HS-5 (cell line): ENCODE results near the gene DRG1.
"Not testable (repeated sequence)": the region's sequence is repeated elsewhere in the genome, so short reads cannot be mapped to it uniquely, and the experiment has no call there.

Source experiments
- DNase-seq: peaks from one replicate; pipeline ENCODE4 v3.0.0-alpha.2; 2012; ENCODE audit warnings: low read depth

Gene DRG1

GRCh38 chr22:31399211-31400022 is at the start of gene DRG1:
Gene DRG1, plus strand, starts transcription at chr22:31399604. Its CDS starts 80 bp downstream, at chr22:31399684.
- DNase-seq, result peak; percentile 80

DNA sequence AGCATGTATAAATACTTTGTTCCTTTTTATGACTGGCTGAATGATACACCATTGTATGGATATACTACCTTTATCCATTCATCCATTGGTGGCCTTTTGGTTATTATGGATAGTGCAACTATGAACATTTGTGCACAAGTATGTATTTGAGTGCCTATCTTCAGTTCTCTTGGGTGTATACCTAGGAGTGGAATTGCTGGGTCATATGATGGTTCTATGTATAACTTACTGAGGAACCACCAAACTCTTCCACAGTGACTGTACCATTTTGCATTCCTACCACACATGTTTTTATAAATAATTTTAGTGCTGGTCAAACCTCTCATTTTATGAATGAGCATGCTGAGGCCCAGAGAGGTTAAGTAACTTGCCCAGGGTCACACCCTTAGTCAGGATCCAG is 49.4 kb upstream of the DRG1 start:
- DNase-seq, result no peak

DNA sequence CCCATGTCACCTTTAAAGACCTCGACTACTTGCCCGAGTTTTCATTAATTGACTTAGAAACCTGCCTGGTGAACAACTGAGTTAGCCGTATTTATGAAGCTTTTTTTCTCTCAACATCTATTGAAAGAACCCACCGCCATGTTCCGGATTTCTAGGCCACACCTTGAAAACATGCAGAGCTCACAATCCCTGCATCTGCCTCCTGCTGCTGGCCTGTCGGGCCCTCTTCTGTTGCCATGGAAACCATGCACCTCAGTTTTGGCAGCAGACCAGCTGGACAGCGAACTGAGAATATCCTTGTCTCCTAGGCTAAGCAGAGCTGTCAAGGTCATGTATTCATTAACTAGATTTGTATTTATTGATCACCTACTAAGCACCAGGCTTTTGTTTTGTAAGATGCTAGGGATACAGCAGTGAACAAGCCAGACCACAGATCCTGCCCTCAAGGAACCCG is 49.0 kb upstream of the DRG1 start:
- DNase-seq, result no peak

DNA sequence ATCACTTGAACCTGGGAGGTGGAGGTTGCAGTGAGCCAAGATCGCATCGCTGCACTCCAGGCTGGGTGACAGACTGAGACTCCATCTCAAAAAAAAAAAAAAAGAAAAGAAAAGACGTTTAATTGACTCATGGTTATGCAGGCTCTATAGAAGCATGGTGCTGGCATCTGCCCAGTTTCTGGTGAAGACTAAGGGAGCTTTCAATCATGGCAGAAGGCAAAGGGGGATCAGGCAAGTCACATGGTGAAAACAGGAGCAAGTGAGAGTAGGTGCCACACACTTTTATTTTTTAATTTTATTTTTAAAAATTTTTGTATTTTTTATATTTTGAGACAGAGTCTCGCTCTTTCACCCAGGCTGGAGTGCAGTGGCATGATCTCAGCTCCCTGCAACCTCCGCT is 44.9 kb upstream of the DRG1 start:
- DNase-seq, result no peak

GRCh38 chr22:31360029-31360428 is 39.4 kb upstream of the DRG1 start:
- no peak for DNase-seq

DNA sequence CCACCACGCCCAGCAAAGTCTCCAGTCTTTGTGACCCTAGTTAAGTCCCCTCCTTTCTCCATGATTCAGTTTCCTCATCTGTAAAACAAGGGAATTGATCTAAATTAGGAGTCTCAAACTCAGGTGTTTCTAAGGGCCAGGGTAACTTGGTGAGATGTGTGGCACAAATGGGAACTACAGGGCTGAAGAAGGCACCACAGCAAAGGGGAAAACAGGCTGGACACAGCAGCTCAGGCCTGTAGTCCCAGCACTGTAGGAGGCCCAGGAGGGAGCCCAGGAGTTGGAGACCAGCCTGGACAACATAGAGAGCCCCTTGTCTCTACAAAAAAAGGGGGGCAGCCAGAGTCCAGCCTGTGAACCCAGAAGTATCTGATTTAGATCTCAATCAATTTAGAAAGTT is 37.7 kb upstream of the DRG1 start:
- DNase-seq, result no peak

GRCh38 chr22:31363885-31364465 is 35.4 kb upstream of the DRG1 start:
- no peak for DNase-seq

GRCh38 chr22:31367426-31367825 is 32.0 kb upstream of the DRG1 start:
- DNase-seq, result no peak

GRCh38 chr22:31377612-31378011 is 21.8 kb upstream of the DRG1 start:
- DNase-seq, result no peak

- DNase-seq, result no peak
Observed at GRCh38 chr22:31378123-31378522, 21.3 kb upstream of the DRG1 start.

- DNase-seq, result not testable (repeated sequence)
Observed at GRCh38 chr22:31378651-31379050, 20.8 kb upstream of the DRG1 start.

- DNase-seq, result no peak
Observed at GRCh38 chr22:31393893-31394292, 5.5 kb upstream of the DRG1 start.

- DNase-seq, result no peak
Observed at GRCh38 chr22:31394326-31394725, 5.1 kb upstream of the DRG1 start.

DNA sequence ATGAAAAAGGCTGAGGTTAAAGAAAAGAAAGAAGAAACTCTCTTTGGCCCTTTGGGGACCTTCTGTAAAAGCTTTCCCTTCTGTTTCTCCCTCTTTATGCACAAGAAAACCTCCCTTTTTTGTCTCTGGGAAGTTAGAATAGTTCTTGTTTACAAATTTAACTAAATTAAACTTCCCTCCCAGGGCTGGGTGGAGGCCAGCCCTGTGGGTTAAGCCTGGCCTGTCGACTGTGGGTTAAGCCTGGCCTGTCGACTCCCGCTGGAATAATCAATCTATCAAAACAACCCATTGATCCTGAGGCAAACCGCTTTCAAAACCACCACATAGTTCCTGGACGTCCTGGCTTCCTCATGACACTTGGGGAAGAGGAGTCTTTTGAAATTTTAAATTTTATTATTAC is 1.2 kb upstream of the DRG1 start:
- no peak for DNase-seq

GRCh38 chr22:31400023-31400397 is 606 bp downstream of the DRG1 start:
- no peak for DNase-seq

DNA sequence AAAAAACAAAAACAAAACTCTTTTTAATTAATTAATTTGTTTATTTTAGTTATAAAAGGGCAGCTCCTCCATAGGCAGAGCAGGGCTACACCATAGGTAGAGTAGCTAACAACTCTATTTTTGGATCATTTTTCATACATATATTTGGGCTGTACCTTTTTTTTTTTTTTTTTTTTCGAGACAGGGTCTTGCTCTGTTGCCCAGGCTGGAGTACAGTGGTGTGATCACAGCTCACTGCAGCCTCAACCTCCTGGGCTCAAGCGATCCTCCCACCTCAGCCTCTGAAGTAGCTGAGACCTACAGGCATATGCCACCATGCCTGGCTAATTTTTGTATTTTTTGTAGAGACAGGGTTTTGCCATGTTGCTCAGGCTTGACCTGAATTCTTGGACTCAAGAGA is 2.9 kb downstream of the DRG1 start:
- DNase-seq, result not testable (repeated sequence)

- DNase-seq, result no peak
Observed at GRCh38 chr22:31425331-31426050, 26.1 kb downstream of the DRG1 start.

DNA sequence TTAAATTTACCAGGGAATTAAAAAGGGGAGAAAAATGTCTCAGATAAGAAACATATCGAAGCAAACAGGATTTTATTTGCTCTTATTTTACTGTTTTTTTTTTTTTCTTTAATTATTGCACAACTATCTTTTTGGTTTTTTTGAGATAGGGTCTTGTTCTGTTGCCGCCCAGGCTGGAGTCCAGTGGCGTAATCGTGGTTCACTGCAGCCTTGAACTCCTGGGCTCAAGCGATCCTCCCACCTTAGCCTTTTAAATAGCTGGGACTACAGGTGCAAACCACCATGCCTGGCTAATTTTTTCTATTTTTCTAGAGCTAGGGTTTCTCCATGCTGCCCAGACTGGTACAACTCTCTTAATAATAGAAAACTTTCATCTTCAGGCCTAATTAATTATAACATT is 32.5 kb downstream of the DRG1 start:
- DNase-seq, result no peak

- no peak for DNase-seq
Observed at GRCh38 chr22:31436132-31436531, 36.7 kb downstream of the DRG1 start.

GRCh38 chr22:31439808-31440207 is 40.4 kb downstream of the DRG1 start:
- DNase-seq, result no peak

DNA sequence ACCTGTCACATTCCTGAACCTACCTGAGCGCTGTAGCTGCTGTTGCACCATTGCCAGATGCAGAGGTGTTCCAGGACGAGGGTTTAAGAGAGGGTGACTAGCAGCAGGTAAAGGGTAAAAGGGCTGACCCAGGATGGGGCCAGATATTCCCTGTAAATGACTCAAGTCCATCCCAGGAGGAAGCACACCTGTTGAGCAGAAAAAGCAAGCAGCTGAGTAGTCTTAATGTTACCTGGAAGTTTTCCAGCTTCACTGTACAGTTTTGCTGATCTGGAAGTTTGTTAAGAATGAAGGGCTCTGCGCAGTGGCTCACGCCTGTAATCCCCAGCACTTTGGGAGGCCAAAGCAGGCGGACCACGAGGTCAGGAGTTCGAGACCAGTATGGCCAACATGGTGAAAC is 41.3 kb downstream of the DRG1 start:
- no peak for DNase-seq

- no peak for DNase-seq
Observed at GRCh38 chr22:31441652-31442051, 42.2 kb downstream of the DRG1 start.
